Cortex of kidney (tissue), 1 donor: ENCODE results near the gene AOPEP.
"Not testable (repeated sequence)": the region's sequence is repeated elsewhere in the genome, so short reads cannot be mapped to it uniquely, and the experiment has no call there.

Experiments
- DNase-seq: peaks from one replicate; lab custom pipeline; 2025; lab: John Stamatoyannopoulos, UW

The AOPEP gene

DNA sequence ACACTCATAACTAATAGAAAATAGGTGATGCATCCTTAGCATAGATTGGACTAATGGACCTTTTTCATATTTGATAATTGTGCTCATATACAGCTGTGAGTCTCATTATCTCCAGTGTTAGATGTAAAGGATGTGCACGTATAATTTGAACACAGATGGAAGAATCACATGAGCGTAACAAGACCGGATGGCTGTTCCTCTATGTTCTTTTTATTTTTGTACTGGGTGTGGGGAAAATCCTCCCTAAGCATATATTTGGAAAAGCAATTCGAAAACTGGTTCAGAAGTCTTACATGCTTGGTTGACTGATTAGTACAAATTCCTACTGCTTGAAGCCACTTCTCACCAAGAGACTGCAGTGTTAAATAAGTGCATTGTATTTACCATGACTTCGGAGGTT is 230.2 kb downstream of the AOPEP start:
- DNase-seq, result no peak

GRCh38 chr9:94960964-94961363 is 234.5 kb downstream of the AOPEP start:
- DNase-seq, result no peak

GRCh38 chr9:94961870-94962269 is 235.4 kb downstream of the AOPEP start:
- DNase-seq, result no peak

DNA sequence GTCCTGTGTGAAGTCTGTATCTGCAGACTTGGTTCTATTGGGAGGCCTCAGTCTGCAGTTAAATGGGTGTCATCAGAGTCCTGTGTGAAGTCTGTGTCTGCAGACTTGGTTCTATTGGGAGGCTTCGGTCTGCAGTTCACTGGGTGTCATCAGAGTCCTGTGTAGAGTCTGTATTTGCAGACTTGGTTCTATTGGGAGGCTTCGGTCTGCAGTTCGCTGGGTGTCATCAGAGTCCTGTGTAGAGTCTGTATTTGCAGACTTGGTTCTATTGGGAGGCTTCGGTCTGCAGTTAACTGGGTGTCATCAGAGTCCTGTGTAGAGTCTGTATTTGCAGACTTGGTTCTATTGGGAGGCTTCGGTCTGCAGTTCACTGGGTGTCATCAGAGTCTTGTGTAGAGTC is 239.1 kb downstream of the AOPEP start:
- DNase-seq, result not testable (repeated sequence)

DNA sequence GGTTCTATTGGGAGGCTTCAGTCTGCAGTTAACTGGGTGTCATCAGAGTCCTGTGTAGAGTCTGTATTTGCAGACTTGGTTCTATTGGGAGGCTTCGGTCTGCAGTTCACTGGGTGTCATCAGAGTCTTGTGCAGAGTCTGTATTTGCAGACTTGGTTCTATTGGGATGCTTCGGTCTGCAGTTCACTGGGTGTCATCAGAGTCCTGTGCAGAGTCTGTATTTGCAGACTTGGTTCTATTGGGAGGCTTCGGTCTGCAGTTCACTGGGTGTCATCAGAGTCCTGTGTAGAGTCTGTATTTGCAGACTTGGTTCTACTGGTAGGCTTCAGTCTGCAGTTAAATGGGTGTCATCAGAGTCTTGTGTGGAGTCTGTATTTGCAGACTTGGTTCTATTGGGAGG is 239.5 kb downstream of the AOPEP start:
- not testable (repeated sequence) for DNase-seq

DNA sequence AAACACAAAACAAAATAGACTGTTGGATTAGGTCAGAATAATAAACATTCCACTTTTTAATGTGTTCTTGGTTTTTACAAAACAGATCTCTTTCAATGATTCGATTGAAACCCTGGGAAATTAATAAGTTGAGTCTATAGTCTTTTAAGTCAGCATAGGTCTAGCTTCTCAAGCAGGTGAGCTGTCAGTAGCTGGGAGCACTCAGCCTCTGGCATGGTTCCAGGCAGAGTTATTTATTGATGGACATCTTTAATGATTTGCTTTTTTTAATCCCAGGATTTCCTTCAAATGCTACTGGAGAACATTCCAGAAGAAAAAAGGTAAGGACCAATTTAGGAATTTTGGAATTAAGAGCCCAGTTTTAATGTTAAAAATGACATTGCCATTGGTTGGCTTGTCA is 241.0 kb downstream of the AOPEP start:
- no peak for DNase-seq

- DNase-seq, result no peak
Measured at GRCh38 chr9:94971378-94972131, 245.1 kb downstream of the AOPEP start.

GRCh38 chr9:94973451-94973941 is 247.0 kb downstream of the AOPEP start:
- DNase-seq, result no peak

DNA sequence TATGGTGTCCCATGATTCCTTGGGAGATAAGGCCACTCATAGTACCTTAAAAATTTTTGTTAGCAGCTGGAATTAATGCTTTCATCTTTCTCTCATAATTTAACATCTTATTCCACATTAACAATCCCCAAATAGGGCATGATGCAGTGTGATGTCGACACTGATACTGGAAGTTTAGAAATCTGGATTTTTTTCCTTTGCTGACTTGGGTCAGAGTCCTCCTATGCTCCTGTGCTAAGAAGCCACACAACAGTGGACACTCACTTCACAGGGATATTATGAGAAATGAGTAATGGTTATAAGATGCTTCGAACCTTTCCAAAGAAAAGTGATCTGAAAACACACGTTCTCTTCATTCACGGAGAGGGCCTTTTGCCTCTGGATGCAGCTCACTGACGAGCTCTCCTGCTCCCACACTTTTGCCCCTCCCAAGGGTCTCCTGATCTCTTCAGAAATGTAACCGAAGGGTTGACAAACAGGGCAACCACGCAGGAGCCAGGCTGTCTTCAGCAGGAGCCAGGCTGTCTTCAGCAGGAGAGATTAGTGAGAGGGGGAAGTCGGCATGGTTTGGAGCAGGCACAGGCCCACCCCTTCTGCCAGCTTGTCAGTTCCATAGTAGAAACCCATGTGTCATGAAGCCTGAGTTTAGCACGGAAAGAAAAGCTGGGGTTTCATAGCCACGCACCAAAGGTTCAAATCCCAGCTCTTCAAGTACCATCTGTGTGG is 247.8 kb downstream of the AOPEP start:
- DNase-seq, result no peak

DNA sequence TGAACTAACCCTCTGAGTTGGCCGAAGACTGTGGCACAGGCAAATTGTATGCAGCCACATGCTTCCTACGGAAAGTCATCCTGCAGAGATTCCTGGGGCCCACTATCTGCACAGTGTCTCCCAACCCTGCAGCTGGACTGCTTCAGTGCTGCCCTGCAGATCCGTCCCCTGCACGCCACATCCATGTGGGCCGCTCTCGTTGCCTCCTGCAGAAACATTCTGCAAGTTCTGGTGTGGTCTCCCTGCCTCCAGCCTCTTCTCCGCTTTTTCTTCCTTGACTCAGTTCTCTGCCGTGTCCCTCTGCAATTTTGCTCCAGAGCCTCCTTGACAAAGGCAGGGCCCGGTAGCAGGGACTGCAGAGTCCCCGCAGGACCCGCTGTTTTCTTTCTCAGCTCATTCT is 249.0 kb downstream of the AOPEP start:
- no peak for DNase-seq

DNA sequence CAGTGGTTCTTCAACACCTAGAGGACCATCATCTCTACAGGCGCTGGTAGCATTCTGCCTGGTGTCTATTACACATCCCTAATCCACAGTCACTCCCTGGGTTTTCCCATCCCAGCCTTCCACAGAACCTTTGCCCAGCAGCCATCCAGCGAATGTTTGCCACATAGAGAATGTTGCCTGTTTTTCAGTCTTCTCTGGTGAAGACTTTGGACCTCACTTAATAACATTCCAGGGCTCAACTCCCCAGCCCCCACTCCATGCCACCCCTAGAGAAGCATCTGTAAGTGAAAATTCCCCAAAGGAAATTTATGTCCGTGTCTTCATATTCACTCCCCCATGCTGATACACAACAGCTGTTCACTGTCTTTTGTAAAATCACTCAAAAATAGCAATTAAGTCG is 249.6 kb downstream of the AOPEP start:
- no peak for DNase-seq

DNA sequence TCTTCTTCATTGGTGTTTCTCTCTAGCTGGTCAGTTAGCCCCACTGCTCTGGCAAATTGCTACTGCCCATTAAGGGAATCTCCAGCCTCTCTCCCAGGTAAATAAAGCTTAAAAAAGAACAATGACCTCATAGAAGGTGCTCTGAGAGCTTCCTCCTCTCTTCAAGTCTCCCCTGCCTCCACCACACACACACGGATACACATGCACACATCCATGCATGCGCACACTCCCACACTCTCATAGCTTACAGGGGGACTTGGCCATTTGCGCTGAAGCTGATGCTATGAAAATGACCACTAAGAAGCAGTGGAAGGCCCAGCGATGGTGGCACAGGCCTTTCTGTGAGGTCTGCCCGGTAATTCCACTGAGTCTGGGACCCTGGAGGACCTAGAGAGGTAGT is 250.9 kb downstream of the AOPEP start:
- no peak for DNase-seq

- DNase-seq, result no peak
Measured at GRCh38 chr9:94979904-94980507, 253.5 kb downstream of the AOPEP start.

- no peak for DNase-seq
Measured at GRCh38 chr9:94980947-94981722, 254.6 kb downstream of the AOPEP start.

GRCh38 chr9:94981723-94982090 is 255.2 kb downstream of the AOPEP start:
- DNase-seq, result no peak

- no peak for DNase-seq
Measured at GRCh38 chr9:94982211-94982610, 255.7 kb downstream of the AOPEP start.

- DNase-seq, result no peak
Measured at GRCh38 chr9:94983552-94983951, 257.1 kb downstream of the AOPEP start.

- DNase-seq, result no peak
Measured at GRCh38 chr9:94984891-94985476, 258.5 kb downstream of the AOPEP start.

- no peak for DNase-seq
Measured at GRCh38 chr9:94985649-94986048, 259.1 kb downstream of the AOPEP start.

- no peak for DNase-seq
Measured at GRCh38 chr9:94987731-94988130, 261.2 kb downstream of the AOPEP start.

GRCh38 chr9:94990897-94991561 is 264.5 kb downstream of the AOPEP start:
- DNase-seq, result no peak
